Thyroid gland (tissue), 4 donors: ENCODE measurements around the gene DHX34.

ENCODE experiments used
- POLR2A ChIP-seq, 2 donors: fragments of 450-650 bp; IDR thresholded peaks; one replicate each; pipeline ENCODE4 v1.6.1; 2017; ENCODE audit warnings: antibody characterized with exemption in 2 of 2, mild to moderate bottlenecking in 2 of 2, moderate library complexity in 1 of 2
- TF ChIP-seq, protein P1 (sequence below), 6 experiments: fragments of 200-600 bp in 3 of 6; fragments of 450-650 bp in 3 of 6; sonication (generic) in 3 of 6; IDR thresholded peaks; one replicate each; pipeline ENCODE4 v1.5.1; 2016 to 2019; ENCODE audit warnings: antibody characterized with exemption in 6 of 6, mild to moderate bottlenecking in 2 of 6, inconsistent platforms in 1 of 6, moderate library complexity in 1 of 6

- TF ChIP-seq, protein P1, sequence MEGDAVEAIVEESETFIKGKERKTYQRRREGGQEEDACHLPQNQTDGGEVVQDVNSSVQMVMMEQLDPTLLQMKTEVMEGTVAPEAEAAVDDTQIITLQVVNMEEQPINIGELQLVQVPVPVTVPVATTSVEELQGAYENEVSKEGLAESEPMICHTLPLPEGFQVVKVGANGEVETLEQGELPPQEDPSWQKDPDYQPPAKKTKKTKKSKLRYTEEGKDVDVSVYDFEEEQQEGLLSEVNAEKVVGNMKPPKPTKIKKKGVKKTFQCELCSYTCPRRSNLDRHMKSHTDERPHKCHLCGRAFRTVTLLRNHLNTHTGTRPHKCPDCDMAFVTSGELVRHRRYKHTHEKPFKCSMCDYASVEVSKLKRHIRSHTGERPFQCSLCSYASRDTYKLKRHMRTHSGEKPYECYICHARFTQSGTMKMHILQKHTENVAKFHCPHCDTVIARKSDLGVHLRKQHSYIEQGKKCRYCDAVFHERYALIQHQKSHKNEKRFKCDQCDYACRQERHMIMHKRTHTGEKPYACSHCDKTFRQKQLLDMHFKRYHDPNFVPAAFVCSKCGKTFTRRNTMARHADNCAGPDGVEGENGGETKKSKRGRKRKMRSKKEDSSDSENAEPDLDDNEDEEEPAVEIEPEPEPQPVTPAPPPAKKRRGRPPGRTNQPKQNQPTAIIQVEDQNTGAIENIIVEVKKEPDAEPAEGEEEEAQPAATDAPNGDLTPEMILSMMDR (IDR thresholded peaks at IDR 0.05) = no peak
- TF ChIP-seq POLR2A (IDR thresholded peaks at IDR 0.05) = no peak
Observed at GRCh38 chr19:47331490-47331889, 17.6 kb upstream of the DHX34 start.
